Mesothelial cell of epicardium (in vitro differentiated cells): ENCODE results near the gene CUL1. TPM values are rescaled to one million over a fixed set of nuclear protein-coding genes. Genes with fewer than 3 reads are reported as not detected.

Experiments
- DNase-seq, 2 experiments: peaks; one replicate each; pipeline ENCODE4 v3.0.0; 2021; ENCODE audit warnings: low spot score in 2 of 2; ENCODE audit not compliant: unreplicated experiment in 2 of 2
- H3K27ac Mint-ChIP-seq: 2 replicates; pipeline ENCODE4 v1.8.0; 2021; ENCODE audit warnings: mixed read lengths
- H3K27me3 Mint-ChIP-seq: 2 replicates; pipeline ENCODE4 v1.8.0; 2021; ENCODE audit warnings: low read depth, mixed read lengths
- H3K36me3 Mint-ChIP-seq: 2 replicates; pipeline ENCODE4 v1.8.0; 2021; ENCODE audit warnings: mixed read lengths
- H3K4me1 Mint-ChIP-seq: 2 replicates; pipeline ENCODE4 v1.8.0; 2021; ENCODE audit warnings: mixed read lengths
- H3K4me3 Mint-ChIP-seq: 2 replicates; pipeline ENCODE4 v1.8.0; 2021; ENCODE audit warnings: mild to moderate bottlenecking, moderate library complexity, mixed read lengths
- H3K9me3 Mint-ChIP-seq: 2 replicates; pipeline ENCODE4 v1.8.0; 2021; ENCODE audit warnings: mixed read lengths
- CTCF ChIP-seq: fragments of 200-600 bp; sonication (generic); IDR thresholded peaks from one replicate; pipeline ENCODE4 v1.5.0; 2021; ENCODE audit warnings: antibody characterized with exemption; ENCODE audit not compliant: unreplicated experiment
- total RNA-seq: library from RNA; stranded (reverse); gene quantifications from 3 replicates; pipeline ENCODE4 v1.2.1, GENCODE V29; 2021

The CUL1 gene
- 60.3 to 63.6 TPM (median 60.9 TPM) in 3 replicates for total RNA-seq

- Mint-ChIP-seq H3K4me1 (peaks cover 42% of the 10 kb centered on the region), H3K9me3 (no peaks in the 10 kb centered on the region), H3K27ac (peak within 1 kb of the TSS; percentile 98), H3K36me3 (no peaks in the 10 kb centered on the region), H3K4me3 (peak within 1 kb of the TSS; percentile 84), H3K27me3 (no peaks in the 10 kb centered on the region)
- TF ChIP-seq CTCF = no peak
- peak; percentile 56 to 74 for DNase-seq
These were observed at the start of gene CUL1 for GRCh38 chr7:148698397-148699023. TSS of gene CUL1 (plus strand) at chr7:148698903. CDS start at chr7:148730123, 31,220 bp downstream.

GRCh38 chr7:148650232-148650858 is 48.4 kb upstream of the CUL1 start:
- Mint-ChIP-seq H3K4me3 (no peak overlapping the region), H3K27ac (peak overlapping the region; percentile 93), H3K9me3 (no peaks in the 10 kb centered on the region), H3K36me3 (no peaks in the 10 kb centered on the region), H3K4me1 (peaks cover 22% of the 10 kb centered on the region), H3K27me3 (peaks cover 5% of the 10 kb centered on the region)
- no peak for DNase-seq
- TF ChIP-seq CTCF = no peak

GRCh38 chr7:148652773-148653172 is 45.9 kb upstream of the CUL1 start:
- Mint-ChIP-seq H3K9me3 (no peaks in the 10 kb centered on the region), H3K36me3 (no peaks in the 10 kb centered on the region), H3K4me1 (peaks cover 22% of the 10 kb centered on the region), H3K4me3 (no peak overlapping the region), H3K27ac (no peak overlapping the region), H3K27me3 (no peaks in the 10 kb centered on the region)
- no peak for DNase-seq
- no peak for TF ChIP-seq CTCF

- Mint-ChIP-seq H3K27ac (no peak overlapping the region), H3K4me1 (no peaks in the 10 kb centered on the region), H3K36me3 (no peaks in the 10 kb centered on the region), H3K27me3 (no peaks in the 10 kb centered on the region), H3K9me3 (peaks cover 4% of the 10 kb centered on the region), H3K4me3 (no peak overlapping the region)
- no peak for DNase-seq
- no peak for TF ChIP-seq CTCF
These were observed 40.8 kb upstream of the CUL1 start for GRCh38 chr7:148657929-148658328.

GRCh38 chr7:148661471-148661870 is 37.2 kb upstream of the CUL1 start:
- Mint-ChIP-seq H3K36me3 (no peaks in the 10 kb centered on the region), H3K27me3 (no peaks in the 10 kb centered on the region), H3K9me3 (peaks cover 4% of the 10 kb centered on the region), H3K4me1 (peaks cover 1% of the 10 kb centered on the region), H3K4me3 (no peak overlapping the region), H3K27ac (no peak overlapping the region)
- TF ChIP-seq CTCF = no peak
- no peak for DNase-seq
